A673 (cell line): ENCODE results near the gene SORBS2. TPM values are rescaled to one million over a fixed set of nuclear protein-coding genes. Genes with fewer than 3 reads are reported as not detected.

Experiments used
- BruUV-seq: library from RNA; stranded (reverse); fragments of 400-500 nt; replicated peaks from 2 replicates; lab custom pipeline; 2021; lab: Mats Ljungman, UMichigan
- CTCF ChIA-PET: fragments of 300-600 bp; sonication (Branson Sonifier 250); formaldehyde crosslinking; loops from one replicate; lab custom pipeline; 2022; ENCODE audit warnings: antibody characterized with exemption; lab: Charles Lee
- POLR2A ChIA-PET: fragments of 300-600 bp; sonication (Branson Sonifier 250); formaldehyde crosslinking; loops from one replicate; lab custom pipeline; 2022; ENCODE audit warnings: antibody characterized with exemption; ENCODE audit not compliant: low non-redundant PET; lab: Charles Lee
- DNase-seq: peaks from one replicate; pipeline ENCODE4 v3.0.0-alpha.2; 2015; ENCODE audit warnings: low spot score
- H3K27ac ChIP-seq: fragments of 200-600 bp; sonication (generic); 2 replicates; pipeline ENCODE4 v1.5.1; 2016; ENCODE audit warnings: mixed run types, low read depth, mild to moderate bottlenecking, mixed read lengths, antibody characterized with exemption, low read length; ENCODE audit not compliant: poor library complexity, severe bottlenecking
- H3K27me3 ChIP-seq: fragments of 200-600 bp; sonication (generic); replicated peaks from 2 replicates; pipeline ENCODE4 v1.6.1; 2017; ENCODE audit warnings: mixed run types, low read depth, mild to moderate bottlenecking, mixed read lengths, antibody characterized with exemption, low read length; ENCODE audit not compliant: insufficient read depth, poor library complexity
- H3K36me3 ChIP-seq: fragments of 200-600 bp; sonication (generic); 2 replicates; pipeline ENCODE4 v1.6.1; 2016; ENCODE audit warnings: mixed run types, mild to moderate bottlenecking, mixed read lengths, antibody characterized with exemption, low read length; ENCODE audit not compliant: insufficient read depth, poor library complexity, severe bottlenecking
- H3K4me1 ChIP-seq: fragments of 200-600 bp; sonication (generic); 2 replicates; pipeline ENCODE4 v1.6.1; 2017; ENCODE audit warnings: mixed run types, mild to moderate bottlenecking, mixed read lengths, antibody characterized with exemption, low read length; ENCODE audit not compliant: insufficient read depth, poor library complexity, severe bottlenecking
- H3K4me3 ChIP-seq: fragments of 200-600 bp; sonication (generic); 2 replicates; pipeline ENCODE4 v1.5.1; 2016; ENCODE audit warnings: low read depth, mixed run types, mild to moderate bottlenecking, mixed read lengths, low read length; ENCODE audit not compliant: poor library complexity, severe bottlenecking
- H3K9me3 ChIP-seq: fragments of 200-600 bp; sonication (generic); 2 replicates; pipeline ENCODE4 v1.6.1; 2016; ENCODE audit warnings: mixed run types, low read depth, mild to moderate bottlenecking, mixed read lengths, antibody characterized with exemption, low read length; ENCODE audit not compliant: poor library complexity, severe bottlenecking
- CTCF ChIP-seq: fragments of 300-800, 200-600 bp; sonication (generic); conservative IDR thresholded peaks from 2 replicates; pipeline ENCODE4 v1.5.1; 2017; ENCODE audit warnings: low read depth, mild to moderate bottlenecking, antibody characterized with exemption, low read length, moderate library complexity, mixed read lengths
- EZH2 ChIP-seq: fragments of 200-600 bp; sonication (generic); IDR thresholded peaks from 2 replicates; pipeline ENCODE4 v1.6.1; 2017; ENCODE audit warnings: borderline replicate concordance, low read depth, mild to moderate bottlenecking, mixed read lengths, antibody characterized with exemption, low read length; ENCODE audit not compliant: poor library complexity, severe bottlenecking
- intact Hi-C: fragments of 100-400 bp; cut with micrococcal nuclease; formaldehyde crosslinking; loops from one replicate; pipeline ENCODE4 v1.10.0; 2022; ENCODE audit not compliant: unreplicated experiment
- total RNA-seq: library from RNA; stranded (reverse); gene quantifications from 2 replicates; pipeline ENCODE4 v1.2.3, GENCODE V29; 2021

SORBS2 gene
- total RNA-seq, 1 experiment from 2014 or later = not detected

GRCh38 chr4:185841451-185841850, 29.5 kb upstream of the SORBS2 start:
- Histone ChIP-seq H3K36me3 (no peaks in the 10 kb centered on the region), H3K4me1 (peaks cover 17% of the 10 kb centered on the region), H3K9me3 (no peaks in the 10 kb centered on the region), H3K4me3 (no peak overlapping the region), H3K27ac (no peak overlapping the region), H3K27me3 (no peaks in the 10 kb centered on the region)
- TF ChIP-seq CTCF (no peak), EZH2 (no peak)
- no TSS peak for BruUV-seq
- ChIA-PET POLR2A (interaction anchor here (0.7 kb wide), 1 partner anchor 57 kb away, joined by 3 read pairs; no protein-coding TSS in a partner anchor), CTCF (no interaction called here)
- DNase-seq = no peak
- intact Hi-C loops = no loop called here

- no peak for TF ChIP-seq CTCF
- TF ChIP-seq EZH2 = no peak
- POLR2A ChIA-PET = interaction anchor here (0.7 kb wide), 1 partner anchor 56 kb away, joined by 3 read pairs; no protein-coding TSS in a partner anchor
- Histone ChIP-seq H3K9me3 (no peaks in the 10 kb centered on the region), H3K4me3 (no peak overlapping the region), H3K4me1 (peaks cover 17% of the 10 kb centered on the region), H3K27ac (no peak overlapping the region), H3K27me3 (no peaks in the 10 kb centered on the region), H3K36me3 (no peaks in the 10 kb centered on the region)
- intact Hi-C loops = no loop called here
- no TSS peak for BruUV-seq
- DNase-seq = no peak
- CTCF ChIA-PET = no interaction called here
These were observed 29.0 kb upstream of the SORBS2 start for GRCh38 chr4:185840953-185841352.

GRCh38 chr4:185840201-185840600, 28.2 kb upstream of the SORBS2 start:
- no TSS peak for BruUV-seq
- peaks cover 17% of the 10 kb centered on the region for H3K4me1 ChIP-seq
- H3K4me3 ChIP-seq = no peak overlapping the region
- no peak overlapping the region for H3K27ac ChIP-seq
- no peaks in the 10 kb centered on the region for H3K9me3 ChIP-seq
- no peaks in the 10 kb centered on the region for H3K36me3 ChIP-seq
- TF ChIP-seq EZH2 (no peak), CTCF (no peak)
- ChIA-PET CTCF (no interaction called here), POLR2A (no interaction called here)
- intact Hi-C loops = no loop called here
- DNase-seq = no peak
- no peaks in the 10 kb centered on the region for H3K27me3 ChIP-seq
